ENCODE data around the gene SUMF1.

DNA sequence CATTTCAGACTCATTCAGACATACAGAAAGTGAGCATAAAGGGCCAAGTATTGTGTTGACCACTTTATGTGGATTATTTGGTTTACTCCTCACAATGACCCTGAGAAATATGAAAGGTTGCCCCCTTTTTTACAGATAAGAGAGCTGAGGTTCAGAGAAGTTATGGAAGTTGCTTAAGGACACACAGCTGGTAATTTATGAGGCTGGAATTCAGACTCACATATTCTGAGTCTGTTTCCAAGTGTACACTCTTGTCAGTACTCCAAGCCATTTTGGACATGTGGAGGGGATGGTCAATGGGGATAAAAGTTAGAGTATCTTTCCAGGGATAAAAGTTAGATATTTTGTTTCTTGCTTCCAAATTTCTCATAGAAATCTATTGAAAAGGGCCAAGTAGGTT, 42.0 kb upstream of the SUMF1 start:
- TF ChIP-seq SNRNP70 (IDR thresholded peaks at IDR 0.05; ENCODE audit: low read depth, low read length) (no peak), KDM5B (CRISPR knock-in tag; IDR thresholded peaks at IDR 0.05; ENCODE audit: borderline replicate concordance) (no peak), TBP (CRISPR knock-in tag; IDR thresholded peaks at IDR 0.05) (no peak), ZNF615 (CRISPR knock-in tag; IDR thresholded peaks at IDR 0.05; ENCODE audit: borderline replicate concordance) (no peak), POLR2A (IDR thresholded peaks at IDR 0.05; ENCODE audit: insufficient read depth in 1 of 2, low read depth in 2 of 2, low read length in 2 of 2) (no peak), EP300 (IDR thresholded peaks at IDR 0.05; ENCODE audit: low read depth in 2 of 2, low read length in 2 of 2) (no peak), EP300 (CRISPR knock-in tag; IDR thresholded peaks at IDR 0.05; ENCODE audit: borderline replicate concordance) (no peak), ZBTB1 (CRISPR knock-in tag; IDR thresholded peaks at IDR 0.05; ENCODE audit: borderline replicate concordance) (no peak), TAF1 (CRISPR knock-in tag; IDR thresholded peaks at IDR 0.05) (no peak), CENPT (CRISPR knock-in tag; IDR thresholded peaks at IDR 0.05; ENCODE audit: low read depth) (no peak), POLR2AphosphoS5 (IDR thresholded peaks at IDR 0.05; ENCODE audit: low read depth, low read length) (no peak)
- TF ChIP-seq, protein P1, sequence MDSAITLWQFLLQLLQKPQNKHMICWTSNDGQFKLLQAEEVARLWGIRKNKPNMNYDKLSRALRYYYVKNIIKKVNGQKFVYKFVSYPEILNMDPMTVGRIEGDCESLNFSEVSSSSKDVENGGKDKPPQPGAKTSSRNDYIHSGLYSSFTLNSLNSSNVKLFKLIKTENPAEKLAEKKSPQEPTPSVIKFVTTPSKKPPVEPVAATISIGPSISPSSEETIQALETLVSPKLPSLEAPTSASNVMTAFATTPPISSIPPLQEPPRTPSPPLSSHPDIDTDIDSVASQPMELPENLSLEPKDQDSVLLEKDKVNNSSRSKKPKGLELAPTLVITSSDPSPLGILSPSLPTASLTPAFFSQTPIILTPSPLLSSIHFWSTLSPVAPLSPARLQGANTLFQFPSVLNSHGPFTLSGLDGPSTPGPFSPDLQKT (CRISPR knock-in tag; IDR thresholded peaks at IDR 0.05; ENCODE audit: borderline replicate concordance), result no peak
